Neural crest cell (in vitro differentiated cells): ENCODE results near the gene GTPBP3. TPM values are rescaled to one million over a fixed set of nuclear protein-coding genes. Genes with fewer than 3 reads are reported as not detected.
A peak's percentile ranks its signal among the peaks of the same experiment; 100 is the strongest.

ENCODE experiments used
- DNase-seq: peaks from one replicate; pipeline ENCODE4 v3.0.0; 2021; ENCODE audit warnings: low read depth, mixed read lengths, low spot score
- H3K27ac Mint-ChIP-seq: one replicate; pipeline ENCODE4 v1.8.0; 2021; ENCODE audit warnings: mild to moderate bottlenecking, mixed read lengths; ENCODE audit not compliant: unreplicated experiment
- H3K27me3 Mint-ChIP-seq: 2 replicates; pipeline ENCODE4 v1.8.0; 2021; ENCODE audit warnings: low read depth, mild to moderate bottlenecking, mixed read lengths
- H3K36me3 Mint-ChIP-seq: 2 replicates; pipeline ENCODE4 v1.8.0; 2021; ENCODE audit warnings: low read depth, mild to moderate bottlenecking, mixed read lengths
- H3K4me1 Mint-ChIP-seq: 2 replicates; pipeline ENCODE4 v1.8.0; 2021; ENCODE audit warnings: mixed read lengths
- H3K4me3 Mint-ChIP-seq: one replicate; pipeline ENCODE4 v1.8.0; 2021; ENCODE audit warnings: mild to moderate bottlenecking, mixed read lengths
- H3K9me3 Mint-ChIP-seq: 2 replicates; pipeline ENCODE4 v1.8.0; 2021; ENCODE audit warnings: mixed read lengths
- CTCF ChIP-seq: fragments of 200-600 bp; sonication (generic); conservative IDR thresholded peaks from 2 replicates; pipeline ENCODE4 v1.5.0; 2021; ENCODE audit warnings: antibody characterized with exemption, mild to moderate bottlenecking
- total RNA-seq: library from RNA; stranded (reverse); gene quantifications from 2 replicates; pipeline ENCODE4 v1.2.1, GENCODE V29; 2021

Gene GTPBP3
- total RNA-seq, 1 donor from 2014 or later = 57.8 TPM

DNA sequence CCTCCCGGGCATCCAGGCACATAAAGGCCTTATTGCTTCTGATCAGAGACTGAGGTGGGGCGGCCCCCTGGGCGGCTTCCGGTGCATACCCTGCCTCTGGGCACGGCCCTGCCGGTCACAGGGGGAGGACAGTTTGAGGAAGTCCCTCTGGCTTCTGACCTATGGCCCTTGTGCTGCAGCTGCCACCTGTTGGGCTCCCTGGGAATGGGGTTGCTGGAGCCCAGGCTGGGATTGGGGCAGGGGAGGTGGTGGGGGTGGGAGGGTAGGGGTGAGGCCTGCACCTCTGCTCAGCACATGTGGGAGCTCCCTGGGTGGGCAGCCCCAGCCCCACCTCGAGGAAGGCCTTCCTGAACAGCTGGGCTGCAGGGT, 13.4 kb upstream of the GTPBP3 start:
- H3K4me3 Mint-ChIP-seq = no peak overlapping the region
- no peak overlapping the region for H3K27ac Mint-ChIP-seq
- H3K9me3 Mint-ChIP-seq = no peaks in the 10 kb centered on the region
- H3K4me1 Mint-ChIP-seq = peaks cover 6% of the 10 kb centered on the region
- no peak for DNase-seq
- H3K27me3 Mint-ChIP-seq = peaks cover 5% of the 10 kb centered on the region
- peaks cover 2% of the 10 kb centered on the region for H3K36me3 Mint-ChIP-seq
- no peak for TF ChIP-seq CTCF

DNA sequence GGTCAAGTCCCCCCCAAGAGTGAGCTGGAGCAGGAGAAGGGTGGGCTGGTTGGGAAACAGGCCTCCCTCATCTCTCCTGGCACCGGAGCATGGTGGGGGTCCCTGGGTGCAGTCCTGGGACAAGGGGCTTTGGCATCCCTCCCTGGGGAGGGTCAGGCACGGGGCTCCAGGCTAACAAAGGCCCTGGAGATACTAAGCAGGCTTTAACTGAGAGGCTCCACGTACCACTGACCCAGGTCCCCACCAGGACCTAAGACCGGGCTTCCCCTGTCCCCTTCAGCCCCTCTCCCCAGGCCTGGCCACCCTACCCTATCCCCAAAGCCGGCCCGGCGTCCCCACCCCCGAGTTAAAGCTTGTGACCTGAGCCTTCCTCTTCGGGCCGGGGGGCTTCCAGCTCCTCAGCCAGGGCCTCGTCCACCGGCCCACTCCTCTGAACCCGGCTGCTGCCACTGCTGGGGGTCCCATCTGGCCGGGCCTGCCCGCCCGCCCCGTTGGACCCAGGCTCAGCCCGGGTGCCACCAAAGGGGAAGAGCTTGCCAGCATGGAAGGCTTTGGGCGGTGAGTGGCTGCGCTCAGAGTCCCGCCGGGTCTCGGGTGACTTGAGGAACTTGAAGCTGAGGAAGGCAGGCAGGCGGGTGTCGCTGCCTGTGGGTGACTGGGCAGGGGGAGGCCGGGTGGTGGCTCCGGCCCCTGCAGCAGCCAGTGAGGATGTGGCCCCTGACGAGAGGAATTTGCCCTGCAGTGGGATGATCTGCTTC, 12.8 kb upstream of the GTPBP3 start:
- TF ChIP-seq CTCF = no peak
- Mint-ChIP-seq H3K27ac (no peak overlapping the region), H3K4me3 (no peak overlapping the region), H3K36me3 (peaks cover 2% of the 10 kb centered on the region), H3K27me3 (peaks cover 8% of the 10 kb centered on the region), H3K4me1 (peaks cover 6% of the 10 kb centered on the region), H3K9me3 (no peaks in the 10 kb centered on the region)
- DNase-seq = no peak

DNA sequence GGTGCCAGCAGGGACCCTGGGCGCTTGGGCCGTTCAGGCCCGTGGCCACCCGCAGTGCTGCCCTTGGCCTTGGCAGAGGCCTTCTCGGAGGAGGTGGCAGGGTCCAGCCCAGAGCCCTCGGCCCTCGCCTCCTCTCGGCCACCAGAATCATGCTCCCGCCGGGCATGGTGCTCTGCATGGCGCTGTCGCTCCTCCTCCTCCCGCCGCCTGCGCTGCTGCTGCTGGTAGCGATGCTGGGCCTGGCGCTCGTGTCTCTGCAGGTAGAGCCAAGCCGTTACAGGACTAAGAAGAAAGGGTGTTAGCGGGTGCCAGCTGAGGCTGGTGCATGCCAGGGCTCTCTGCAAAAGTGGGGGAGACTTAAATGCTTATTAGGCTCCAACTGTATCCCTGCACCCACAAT, 12.2 kb upstream of the GTPBP3 start:
- H3K4me1 Mint-ChIP-seq = peaks cover 6% of the 10 kb centered on the region
- no peak overlapping the region for H3K4me3 Mint-ChIP-seq
- H3K27me3 Mint-ChIP-seq = peaks cover 14% of the 10 kb centered on the region
- no peak overlapping the region for H3K27ac Mint-ChIP-seq
- peaks cover 2% of the 10 kb centered on the region for H3K36me3 Mint-ChIP-seq
- no peaks in the 10 kb centered on the region for H3K9me3 Mint-ChIP-seq
- no peak for DNase-seq
- TF ChIP-seq CTCF = no peak

- Mint-ChIP-seq H3K27ac (no peak overlapping the region), H3K4me1 (peaks cover 6% of the 10 kb centered on the region), H3K9me3 (no peaks in the 10 kb centered on the region), H3K36me3 (peaks cover 6% of the 10 kb centered on the region), H3K27me3 (peaks cover 21% of the 10 kb centered on the region), H3K4me3 (peak overlapping the region; percentile 51)
- TF ChIP-seq CTCF = no peak
- no peak for DNase-seq
Measured at GRCh38 chr19:17325881-17326594, 11.3 kb upstream of the GTPBP3 start.

DNA sequence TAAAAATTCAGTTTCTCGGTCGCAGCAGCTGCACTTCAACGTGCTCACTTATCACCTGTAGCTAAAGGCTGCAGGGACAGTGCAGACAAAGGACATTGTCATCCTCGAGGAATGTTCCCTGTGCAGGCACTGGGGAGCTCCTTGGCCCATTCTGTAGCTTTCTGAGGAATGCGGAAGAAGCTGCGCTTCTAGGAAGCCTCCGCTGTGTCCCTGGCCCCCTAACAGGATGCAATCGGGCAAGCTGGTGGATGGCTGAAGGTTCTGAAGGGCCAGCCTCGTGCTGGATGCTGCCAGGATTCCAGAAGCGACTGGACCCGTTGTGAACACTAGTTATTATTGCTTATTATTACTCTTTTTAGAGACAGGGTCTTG, 10.8 kb upstream of the GTPBP3 start:
- H3K27ac Mint-ChIP-seq = no peak overlapping the region
- peak overlapping the region; percentile 49 for H3K4me3 Mint-ChIP-seq
- peaks cover 6% of the 10 kb centered on the region for H3K36me3 Mint-ChIP-seq
- DNase-seq = no peak
- H3K27me3 Mint-ChIP-seq = peaks cover 21% of the 10 kb centered on the region
- peaks cover 6% of the 10 kb centered on the region for H3K4me1 Mint-ChIP-seq
- TF ChIP-seq CTCF = no peak
- H3K9me3 Mint-ChIP-seq = no peaks in the 10 kb centered on the region
